ENCODE results near the gene PPP2R5B.

The PPP2R5B gene

GRCh38 chr11:64890522-64890939, 34.0 kb upstream of the PPP2R5B start:
- TF ChIP-seq CTCF (IDR thresholded peaks at IDR 0.05; ENCODE audit: low read length, missing control alignments), result no peak
- DNase-seq (ENCODE audit: low read depth), result no peak
- H3K4me3 ChIP-seq (replicated peaks; ENCODE audit: low read depth, low read length), result no peak overlapping the region

GRCh38 chr11:64891215-64891848, 33.2 kb upstream of the PPP2R5B start:
- no peak overlapping the region for H3K4me3 ChIP-seq (replicated peaks; ENCODE audit: low read depth, low read length)
- TF ChIP-seq CTCF (IDR thresholded peaks at IDR 0.05; ENCODE audit: low read length, missing control alignments), result no peak
- no peak for DNase-seq (ENCODE audit: low read depth)

GRCh38 chr11:64891880-64892279, 32.6 kb upstream of the PPP2R5B start:
- TF ChIP-seq CTCF (IDR thresholded peaks at IDR 0.05; ENCODE audit: low read length, missing control alignments), result no peak
- DNase-seq (ENCODE audit: low read depth), result no peak
- H3K4me3 ChIP-seq (replicated peaks; ENCODE audit: low read depth, low read length), result no peak overlapping the region

GRCh38 chr11:64892411-64892831, 32.1 kb upstream of the PPP2R5B start:
- no peak for TF ChIP-seq CTCF (IDR thresholded peaks at IDR 0.05; ENCODE audit: low read length, missing control alignments)
- no peak overlapping the region for H3K4me3 ChIP-seq (replicated peaks; ENCODE audit: low read depth, low read length)
- no peak for DNase-seq (ENCODE audit: low read depth)

- no peak overlapping the region for H3K4me3 ChIP-seq (replicated peaks; ENCODE audit: low read depth, low read length)
- DNase-seq (ENCODE audit: low read depth), result no peak
- no peak for TF ChIP-seq CTCF (IDR thresholded peaks at IDR 0.05; ENCODE audit: low read length, missing control alignments)
Observed at GRCh38 chr11:64892838-64893193, 31.7 kb upstream of the PPP2R5B start.

GRCh38 chr11:64893194-64894069, 31.1 kb upstream of the PPP2R5B start:
- no peak overlapping the region for H3K4me3 ChIP-seq (replicated peaks; ENCODE audit: low read depth, low read length)
- no peak for DNase-seq (ENCODE audit: low read depth)
- no peak for TF ChIP-seq CTCF (IDR thresholded peaks at IDR 0.05; ENCODE audit: low read length, missing control alignments)
